Liver (tissue), 3 donors: ENCODE data around the gene STRIP2.

ENCODE experiments used
- ATF3 ChIP-seq: IDR thresholded peaks from 2 replicates; pipeline ENCODE4 v1.6.1; 2016; ENCODE audit warnings: antibody characterized with exemption
- CTCF ChIP-seq: fragments of 150-350 bp; IDR thresholded peaks from 2 replicates; pipeline ENCODE4 v1.5.1; 2017; ENCODE audit warnings: improper control_type of control experiment, low read depth, low read length; ENCODE audit not compliant: missing input control
- EGR1 ChIP-seq, 2 donors: IDR thresholded peaks; 2 replicates each; pipeline ENCODE4 v1.6.1; 2016 to 2018; ENCODE audit warnings: antibody characterized with exemption in 2 of 2, low read depth in 2 of 2
- FOXA1 ChIP-seq: IDR thresholded peaks from 2 replicates; pipeline ENCODE4 v1.6.1; 2016; ENCODE audit warnings: antibody characterized with exemption
- HNF4A ChIP-seq, 2 donors: conservative IDR thresholded peaks; 2 replicates each; pipeline ENCODE4 v1.6.1; 2016; ENCODE audit warnings: antibody characterized with exemption in 2 of 2, mild to moderate bottlenecking in 2 of 2
- JUND ChIP-seq, 2 donors: IDR thresholded peaks; 2 replicates each; pipeline ENCODE4 v1.6.1; 2016; ENCODE audit warnings: antibody characterized with exemption in 2 of 2
- MAX ChIP-seq: IDR thresholded peaks from 2 replicates; pipeline ENCODE4 v1.6.1; 2016; ENCODE audit warnings: antibody characterized with exemption
- NR2F2 ChIP-seq: IDR thresholded peaks from 2 replicates; pipeline ENCODE4 v1.6.1; 2016; ENCODE audit warnings: antibody characterized with exemption
- REST ChIP-seq: IDR thresholded peaks from 2 replicates; pipeline ENCODE4 v1.6.1; 2016; ENCODE audit warnings: antibody characterized with exemption, mild to moderate bottlenecking
- TAF1 ChIP-seq: conservative IDR thresholded peaks from 2 replicates; pipeline ENCODE4 v1.6.1; 2016; ENCODE audit warnings: antibody characterized with exemption, mild to moderate bottlenecking
- ZBTB33 ChIP-seq: IDR thresholded peaks from 2 replicates; pipeline ENCODE4 v1.6.1; 2016; ENCODE audit warnings: antibody characterized with exemption
- donor health status: healthy.
- donor health status: healthy.

- TF ChIP-seq CTCF (no peak), REST (no peak), HNF4A (conservative IDR thresholded peaks at IDR 0.05) (no peak), MAX (no peak), NR2F2 (no peak), TAF1 (no peak), JUND (IDR thresholded peaks at IDR 0.05) (no peak), EGR1 (IDR thresholded peaks at IDR 0.05; ENCODE audit: low read depth in 2 of 2) (no peak), ATF3 (no peak), FOXA1 (no peak), ZBTB33 (no peak)
These were observed 4.8 kb downstream of the STRIP2 start for GRCh38 chr7:129438839-129439651.
